ENCODE data around the gene POM121L12. TPM values are rescaled to one million over a fixed set of nuclear protein-coding genes. Genes with fewer than 3 reads are reported as not detected.

The POM121L12 gene
- not detected in 2 replicates for total RNA-seq
- not detected in 2 replicates for polyA plus RNA-seq

GRCh38 chr7:53035499-53036412 is at the start of gene POM121L12:
TSS of gene POM121L12 (plus strand) at chr7:53035633. CDS start at chr7:53035672, 39 bp downstream.
- TF ChIP-seq, protein P1, sequence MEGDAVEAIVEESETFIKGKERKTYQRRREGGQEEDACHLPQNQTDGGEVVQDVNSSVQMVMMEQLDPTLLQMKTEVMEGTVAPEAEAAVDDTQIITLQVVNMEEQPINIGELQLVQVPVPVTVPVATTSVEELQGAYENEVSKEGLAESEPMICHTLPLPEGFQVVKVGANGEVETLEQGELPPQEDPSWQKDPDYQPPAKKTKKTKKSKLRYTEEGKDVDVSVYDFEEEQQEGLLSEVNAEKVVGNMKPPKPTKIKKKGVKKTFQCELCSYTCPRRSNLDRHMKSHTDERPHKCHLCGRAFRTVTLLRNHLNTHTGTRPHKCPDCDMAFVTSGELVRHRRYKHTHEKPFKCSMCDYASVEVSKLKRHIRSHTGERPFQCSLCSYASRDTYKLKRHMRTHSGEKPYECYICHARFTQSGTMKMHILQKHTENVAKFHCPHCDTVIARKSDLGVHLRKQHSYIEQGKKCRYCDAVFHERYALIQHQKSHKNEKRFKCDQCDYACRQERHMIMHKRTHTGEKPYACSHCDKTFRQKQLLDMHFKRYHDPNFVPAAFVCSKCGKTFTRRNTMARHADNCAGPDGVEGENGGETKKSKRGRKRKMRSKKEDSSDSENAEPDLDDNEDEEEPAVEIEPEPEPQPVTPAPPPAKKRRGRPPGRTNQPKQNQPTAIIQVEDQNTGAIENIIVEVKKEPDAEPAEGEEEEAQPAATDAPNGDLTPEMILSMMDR (IDR thresholded peaks at IDR 0.05; ENCODE audit: low read depth, low read length), result no peak
- Histone ChIP-seq H3K9me3 (ENCODE audit: low read depth) (no peaks in the 10 kb centered on the region), H3K27me3 (no peaks in the 10 kb centered on the region), H3K27ac (no peak within 1 kb of the TSS), H3K4me1 (ENCODE audit: low read depth) (peaks cover 11% of the 10 kb centered on the region), H3K36me3 (no peaks in the 10 kb centered on the region), H3K4me3 (no peak within 1 kb of the TSS)
- no peak for DNase-seq (ENCODE audit: low read depth in 1 of 2, low spot score in 1 of 2)

GRCh38 chr7:52992001-52992400 is 43.4 kb upstream of the POM121L12 start:
- Histone ChIP-seq H3K27ac (no peak overlapping the region), H3K27me3 (no peaks in the 10 kb centered on the region), H3K4me3 (no peak overlapping the region), H3K4me1 (ENCODE audit: low read depth) (no peaks in the 10 kb centered on the region), H3K36me3 (no peaks in the 10 kb centered on the region), H3K9me3 (ENCODE audit: low read depth) (no peaks in the 10 kb centered on the region)
- TF ChIP-seq, protein P1 (IDR thresholded peaks at IDR 0.05; ENCODE audit: low read depth, low read length), result no peak
- no peak for DNase-seq (ENCODE audit: low read depth in 1 of 2, low spot score in 1 of 2)

- H3K4me3 ChIP-seq, result no peak overlapping the region
- no peak for DNase-seq (ENCODE audit: low read depth in 1 of 2, low spot score in 1 of 2)
- H3K27me3 ChIP-seq, result no peaks in the 10 kb centered on the region
- H3K36me3 ChIP-seq, result no peaks in the 10 kb centered on the region
- TF ChIP-seq, protein P1 (IDR thresholded peaks at IDR 0.05; ENCODE audit: low read depth, low read length), result no peak
- no peak overlapping the region for H3K27ac ChIP-seq
- H3K4me1 ChIP-seq (ENCODE audit: low read depth), result no peaks in the 10 kb centered on the region
- H3K9me3 ChIP-seq (ENCODE audit: low read depth), result no peaks in the 10 kb centered on the region
Measured at GRCh38 chr7:52992479-52993162, 42.8 kb upstream of the POM121L12 start.

DNA sequence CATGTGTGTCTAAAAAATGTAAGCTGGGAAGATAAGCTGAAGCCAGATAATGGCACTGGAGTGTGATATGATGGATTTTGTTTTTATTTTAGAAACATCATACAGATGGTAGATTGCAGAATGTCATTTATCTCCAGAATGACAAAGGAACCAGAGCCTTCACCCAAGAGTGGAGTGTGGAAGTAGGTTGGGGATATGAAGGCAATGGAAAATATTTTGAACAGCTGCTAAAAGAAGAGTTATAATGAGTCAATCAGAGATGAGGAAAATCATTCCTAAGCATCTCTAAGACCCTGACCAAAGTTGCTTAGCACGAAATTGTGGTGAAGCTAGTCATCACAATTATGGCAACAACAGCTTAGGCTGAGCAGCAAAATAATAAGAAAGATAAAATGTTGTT is 39.8 kb upstream of the POM121L12 start:
- no peak overlapping the region for H3K4me3 ChIP-seq
- no peaks in the 10 kb centered on the region for H3K4me1 ChIP-seq (ENCODE audit: low read depth)
- no peak for DNase-seq (ENCODE audit: low read depth in 1 of 2, low spot score in 1 of 2)
- no peaks in the 10 kb centered on the region for H3K9me3 ChIP-seq (ENCODE audit: low read depth)
- TF ChIP-seq, protein P1 (IDR thresholded peaks at IDR 0.05; ENCODE audit: low read depth, low read length), result no peak
- H3K36me3 ChIP-seq, result no peaks in the 10 kb centered on the region
- H3K27ac ChIP-seq, result no peak overlapping the region
- no peaks in the 10 kb centered on the region for H3K27me3 ChIP-seq

DNA sequence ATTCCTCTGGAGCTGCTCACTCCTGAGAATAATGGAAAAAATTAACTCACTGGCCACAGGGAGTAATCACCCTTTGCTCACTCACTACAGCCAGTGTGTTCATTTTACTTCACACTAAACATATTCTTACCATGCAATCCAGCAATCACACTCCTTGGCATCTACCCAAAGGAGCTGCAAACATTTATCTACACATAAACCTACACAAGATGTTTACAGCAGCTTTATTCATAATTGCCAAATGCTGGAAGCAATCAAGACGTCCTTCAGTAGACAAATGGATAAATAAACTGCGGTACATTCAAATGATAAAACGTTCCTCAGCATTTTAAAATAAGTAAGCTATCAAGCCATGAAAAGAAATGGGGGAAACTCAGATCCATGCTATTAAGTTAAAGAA is 34.2 kb upstream of the POM121L12 start:
- no peak overlapping the region for H3K27ac ChIP-seq

More for the DNA sequence above, 34.2 kb upstream of the POM121L12 start:
- Histone ChIP-seq H3K4me3 (no peak overlapping the region), H3K36me3 (no peaks in the 10 kb centered on the region), H3K4me1 (ENCODE audit: low read depth) (no peaks in the 10 kb centered on the region), H3K9me3 (ENCODE audit: low read depth) (no peaks in the 10 kb centered on the region), H3K27me3 (no peaks in the 10 kb centered on the region)
- TF ChIP-seq, protein P1 (IDR thresholded peaks at IDR 0.05; ENCODE audit: low read depth, low read length), result no peak
- no peak for DNase-seq (ENCODE audit: low read depth in 1 of 2, low spot score in 1 of 2)

Data from cardiac muscle cell (in vitro differentiated cells and primary cell).